Testis (tissue), 2 donors: ENCODE data around the gene ARPC4.

ENCODE experiments used
- CTCF ChIP-seq, 3 experiments: fragments of 450-650 bp in 2 of 3; fragments of 200-600 bp in 1 of 3; sonication (generic) in 1 of 3; IDR thresholded peaks; one replicate each; pipeline ENCODE4 v1.5.1; 2016 to 2019; ENCODE audit warnings: antibody characterized with exemption in 3 of 3, mild to moderate bottlenecking in 2 of 3, moderate library complexity in 1 of 3
- POLR2A ChIP-seq: fragments of 450-650 bp; IDR thresholded peaks from one replicate; pipeline ENCODE4 v1.6.1; 2017; ENCODE audit warnings: antibody characterized with exemption, mild to moderate bottlenecking, moderate library complexity

- TF ChIP-seq CTCF (IDR thresholded peaks at IDR 0.05), result no peak
- no peak for TF ChIP-seq POLR2A
Observed at GRCh38 chr3:9812870-9813483, 20.1 kb downstream of the ARPC4 start.
